Neural progenitor cell (in vitro differentiated cells): ENCODE measurements around the gene RBKS. TPM values are rescaled to one million over a fixed set of nuclear protein-coding genes. Genes with fewer than 3 reads are reported as not detected.

ENCODE experiments used
- DNase-seq: peaks from one replicate; pipeline ENCODE4 v3.0.0-alpha.2; 2016; ENCODE audit warnings: low spot score
- H2AFZ ChIP-seq: fragments of 200-600 bp; sonication (generic); replicated peaks from 2 replicates; pipeline ENCODE4 v1.6.1; 2016; ENCODE audit warnings: antibody characterized with exemption
- H3F3A ChIP-seq: fragments of 200-600 bp; sonication (generic); 2 replicates; pipeline ENCODE4 v1.6.1; 2016; ENCODE audit warnings: antibody characterized with exemption, low read depth
- H3K27ac ChIP-seq: fragments of 200-600 bp; sonication (generic); 2 replicates; pipeline ENCODE4 v1.5.1; 2016; ENCODE audit warnings: mild to moderate bottlenecking
- H3K27me3 ChIP-seq: fragments of 200-600 bp; sonication (generic); 2 replicates; pipeline ENCODE4 v1.6.1; 2016; ENCODE audit warnings: mild to moderate bottlenecking, moderate library complexity
- H3K36me3 ChIP-seq: fragments of 200-600 bp; sonication (generic); 2 replicates; pipeline ENCODE4 v1.5.1; 2016
- H3K4me1 ChIP-seq: fragments of 200-600 bp; sonication (generic); 2 replicates; pipeline ENCODE4 v1.6.1; 2016; ENCODE audit warnings: mixed run types
- H3K4me2 ChIP-seq: fragments of 200-600 bp; sonication (generic); 2 replicates; pipeline ENCODE4 v1.6.1; 2016
- H3K4me3 ChIP-seq: fragments of 200-600 bp; sonication (generic); 2 replicates; pipeline ENCODE4 v1.5.1; 2016
- H3K79me2 ChIP-seq: fragments of 200-600 bp; sonication (generic); 2 replicates; pipeline ENCODE4 v1.6.1; 2016; ENCODE audit warnings: low read depth
- H3K9ac ChIP-seq: fragments of 200-600 bp; sonication (generic); 2 replicates; pipeline ENCODE4 v1.6.1; 2016
- H3K9me3 ChIP-seq: fragments of 200-600 bp; sonication (generic); 2 replicates; pipeline ENCODE4 v1.5.1; 2016; ENCODE audit warnings: low read depth
- H4K20me1 ChIP-seq: fragments of 200-600 bp; sonication (generic); 2 replicates; pipeline ENCODE4 v1.6.1; 2016; ENCODE audit warnings: low read depth
- H3K27ac Mint-ChIP-seq: 3 replicates; pipeline ENCODE4 v1.8.0; 2021; ENCODE audit warnings: mixed read lengths
- H3K27me3 Mint-ChIP-seq: 2 replicates; pipeline ENCODE4 v1.8.0; 2022; ENCODE audit warnings: low read depth, mild to moderate bottlenecking, inconsistent platforms, moderate library complexity, mixed read lengths; ENCODE audit not compliant: insufficient read depth
- H3K36me3 Mint-ChIP-seq: 3 replicates; pipeline ENCODE4 v1.8.0; 2021; ENCODE audit warnings: mixed read lengths
- H3K4me1 Mint-ChIP-seq: 3 replicates; pipeline ENCODE4 v1.8.0; 2021; ENCODE audit warnings: mixed read lengths
- H3K4me3 Mint-ChIP-seq: 3 replicates; pipeline ENCODE4 v1.8.0; 2021; ENCODE audit warnings: mild to moderate bottlenecking, moderate library complexity, mixed read lengths
- H3K9me3 Mint-ChIP-seq: 3 replicates; pipeline ENCODE4 v1.8.0; 2020; ENCODE audit warnings: mixed read lengths
- EZH2 ChIP-seq: fragments of 200-600 bp; sonication (generic); IDR thresholded peaks from 2 replicates; pipeline ENCODE4 v1.6.1; 2017; ENCODE audit warnings: antibody characterized with exemption, mild to moderate bottlenecking, moderate library complexity
- EZH2phosphoT487 ChIP-seq: fragments of 200-600 bp; sonication (generic); IDR thresholded peaks from 2 replicates; pipeline ENCODE4 v1.6.1; 2017; ENCODE audit warnings: antibody characterized with exemption
- total RNA-seq: library from RNA; depleted of rRNA; stranded (reverse); fragments of >200 nt; gene quantifications from 2 replicates; pipeline ENCODE4 v1.2.3, GENCODE V29; 2015; ENCODE audit warnings: low replicate concordance
- TF ChIP-seq, protein P1 (sequence below): fragments of 200-600 bp; sonication (generic); IDR thresholded peaks from 2 replicates; pipeline ENCODE4 v1.5.1; 2017; ENCODE audit warnings: antibody characterized with exemption, mild to moderate bottlenecking

The RBKS gene
- total RNA-seq, 1 donor from 2014 or later: 8.5 TPM

DNA sequence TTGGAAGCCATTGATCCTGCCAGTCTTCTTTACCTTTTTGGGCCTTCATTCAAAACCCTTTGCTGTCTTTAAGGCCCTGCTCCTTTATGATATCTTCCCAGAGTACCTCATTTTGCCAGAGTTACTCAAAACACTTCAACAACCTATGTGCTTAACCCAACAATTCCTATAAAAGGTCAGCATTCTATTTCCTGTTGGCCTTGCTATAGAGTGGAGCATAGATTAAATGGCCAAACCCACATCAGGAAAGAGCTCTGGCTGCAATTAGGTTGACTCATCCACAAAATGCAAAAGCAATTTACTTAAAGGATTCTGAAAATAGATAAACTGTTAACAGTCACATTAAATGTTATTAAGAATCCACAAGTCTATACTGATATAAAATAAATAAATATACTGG is 97.4 kb downstream of the RBKS start:
- Mint-ChIP-seq H3K27me3 (peaks cover 2% of the 10 kb centered on the region), H3K36me3 (peaks cover 2% of the 10 kb centered on the region), H3K4me3 (no peak overlapping the region), H3K4me1 (peaks cover 16% of the 10 kb centered on the region), H3K9me3 (no peaks in the 10 kb centered on the region), H3K27ac (no peak overlapping the region)
- Histone ChIP-seq H3K9ac (no peak overlapping the region), H3K27ac (no peak overlapping the region), H3K27me3 (no peaks in the 10 kb centered on the region), H3K4me3 (no peak overlapping the region), H3K79me2 (no peaks in the 10 kb centered on the region), H4K20me1 (no peaks in the 10 kb centered on the region), H2AFZ (no peak overlapping the region), H3K36me3 (no peaks in the 10 kb centered on the region), H3K4me2 (no peak overlapping the region), H3K9me3 (no peaks in the 10 kb centered on the region), H3F3A (no peaks in the 10 kb centered on the region), H3K4me1 (peaks cover 7% of the 10 kb centered on the region)
- no peak for DNase-seq
- TF ChIP-seq, protein P1, sequence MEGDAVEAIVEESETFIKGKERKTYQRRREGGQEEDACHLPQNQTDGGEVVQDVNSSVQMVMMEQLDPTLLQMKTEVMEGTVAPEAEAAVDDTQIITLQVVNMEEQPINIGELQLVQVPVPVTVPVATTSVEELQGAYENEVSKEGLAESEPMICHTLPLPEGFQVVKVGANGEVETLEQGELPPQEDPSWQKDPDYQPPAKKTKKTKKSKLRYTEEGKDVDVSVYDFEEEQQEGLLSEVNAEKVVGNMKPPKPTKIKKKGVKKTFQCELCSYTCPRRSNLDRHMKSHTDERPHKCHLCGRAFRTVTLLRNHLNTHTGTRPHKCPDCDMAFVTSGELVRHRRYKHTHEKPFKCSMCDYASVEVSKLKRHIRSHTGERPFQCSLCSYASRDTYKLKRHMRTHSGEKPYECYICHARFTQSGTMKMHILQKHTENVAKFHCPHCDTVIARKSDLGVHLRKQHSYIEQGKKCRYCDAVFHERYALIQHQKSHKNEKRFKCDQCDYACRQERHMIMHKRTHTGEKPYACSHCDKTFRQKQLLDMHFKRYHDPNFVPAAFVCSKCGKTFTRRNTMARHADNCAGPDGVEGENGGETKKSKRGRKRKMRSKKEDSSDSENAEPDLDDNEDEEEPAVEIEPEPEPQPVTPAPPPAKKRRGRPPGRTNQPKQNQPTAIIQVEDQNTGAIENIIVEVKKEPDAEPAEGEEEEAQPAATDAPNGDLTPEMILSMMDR: no peak

DNA sequence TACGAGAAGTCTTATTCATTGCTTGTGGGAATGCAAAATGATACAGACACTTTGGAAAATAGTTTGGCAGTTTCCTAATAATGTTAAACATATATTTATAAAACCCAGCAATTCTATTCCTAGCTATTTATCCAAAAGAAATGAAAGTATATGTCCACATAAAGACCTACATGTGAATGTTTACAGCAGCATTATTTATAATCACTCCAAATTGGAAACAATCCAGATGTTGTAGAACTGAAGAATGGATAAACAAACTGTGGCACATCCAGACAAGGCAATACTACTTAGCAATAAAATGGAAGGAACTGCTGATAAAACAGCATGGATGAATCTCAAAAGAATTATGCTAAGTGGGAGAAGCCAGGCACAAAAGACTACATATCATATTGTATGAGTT is 99.4 kb downstream of the RBKS start:
- no peaks in the 10 kb centered on the region for H3K79me2 ChIP-seq
- no peaks in the 10 kb centered on the region for H3F3A ChIP-seq
- H3K9me3 ChIP-seq: no peaks in the 10 kb centered on the region
- H3K27ac ChIP-seq: no peak overlapping the region
- H4K20me1 ChIP-seq: no peaks in the 10 kb centered on the region
- H3K27me3 Mint-ChIP-seq: no peaks in the 10 kb centered on the region
- no peaks in the 10 kb centered on the region for H3K27me3 ChIP-seq
- H3K36me3 Mint-ChIP-seq: peaks cover 2% of the 10 kb centered on the region
- H3K4me1 Mint-ChIP-seq: peaks cover 10% of the 10 kb centered on the region
- H2AFZ ChIP-seq: no peak overlapping the region
- no peak for DNase-seq
- H3K36me3 ChIP-seq: no peaks in the 10 kb centered on the region
- no peak overlapping the region for H3K9ac ChIP-seq
- no peaks in the 10 kb centered on the region for H3K9me3 Mint-ChIP-seq
- no peak overlapping the region for H3K27ac Mint-ChIP-seq
- TF ChIP-seq EZH2phosphoT487: no peak
- no peak for TF ChIP-seq EZH2
- TF ChIP-seq, protein P1: no peak
- H3K4me2 ChIP-seq: no peak overlapping the region
- H3K4me3 ChIP-seq: no peak overlapping the region
- H3K4me1 ChIP-seq: peaks cover 5% of the 10 kb centered on the region
- no peak overlapping the region for H3K4me3 Mint-ChIP-seq

DNA sequence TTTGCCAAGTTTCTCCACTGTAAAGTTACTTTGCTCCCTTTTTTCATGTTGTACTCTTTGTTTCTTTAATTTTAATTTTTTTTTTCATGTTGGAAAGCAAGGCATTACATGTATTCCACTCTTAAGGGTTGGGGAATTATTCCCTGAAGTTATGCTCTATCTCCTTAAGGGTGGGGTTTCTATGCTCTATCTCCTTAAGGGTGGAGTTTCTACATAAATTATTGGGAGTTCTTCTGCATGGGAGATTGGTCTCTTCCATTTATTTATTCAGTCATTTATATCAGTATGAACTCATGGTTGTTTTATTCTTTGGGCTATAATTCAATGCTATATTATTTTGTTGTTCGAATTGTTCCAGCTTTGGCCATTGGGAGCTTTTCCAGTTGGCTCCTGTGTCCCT is 107.5 kb downstream of the RBKS start:
- Histone ChIP-seq H3K4me3 (no peak overlapping the region), H3K4me2 (no peak overlapping the region), H3K36me3 (no peaks in the 10 kb centered on the region), H3K4me1 (no peaks in the 10 kb centered on the region), H3K9me3 (no peaks in the 10 kb centered on the region), H3K27ac (no peak overlapping the region), H3K9ac (no peak overlapping the region), H3K79me2 (peaks cover 15% of the 10 kb centered on the region), H2AFZ (no peak overlapping the region), H4K20me1 (no peaks in the 10 kb centered on the region), H3F3A (peaks cover 9% of the 10 kb centered on the region), H3K27me3 (no peaks in the 10 kb centered on the region)
- no peak overlapping the region for H3K4me3 Mint-ChIP-seq
- no peaks in the 10 kb centered on the region for H3K4me1 Mint-ChIP-seq
- no peak for TF ChIP-seq EZH2phosphoT487
- TF ChIP-seq EZH2: no peak
- TF ChIP-seq, protein P1: no peak
- no peak for DNase-seq
- no peaks in the 10 kb centered on the region for H3K27me3 Mint-ChIP-seq
- no peaks in the 10 kb centered on the region for H3K9me3 Mint-ChIP-seq
- peaks cover 8% of the 10 kb centered on the region for H3K36me3 Mint-ChIP-seq
- no peak overlapping the region for H3K27ac Mint-ChIP-seq

DNA sequence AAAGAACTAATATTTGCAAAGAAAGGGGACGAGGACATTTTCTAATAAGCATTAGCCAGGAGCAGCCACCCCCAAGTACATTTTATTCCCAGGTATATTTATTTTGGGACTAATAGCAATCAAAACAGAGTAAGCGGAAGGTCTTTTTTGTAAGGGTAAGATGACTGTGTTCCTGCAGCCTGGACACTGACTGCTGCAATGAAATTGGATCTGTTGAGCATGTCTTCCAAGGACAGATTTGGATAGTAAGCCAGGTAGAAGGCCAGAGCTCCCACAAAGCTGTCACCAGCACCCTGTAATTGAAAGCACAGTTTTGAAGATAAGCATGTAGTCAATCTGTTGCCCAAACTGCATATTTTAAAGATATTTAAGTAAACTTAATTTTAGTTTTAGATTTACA is 108.7 kb downstream of the RBKS start:
- Mint-ChIP-seq H3K9me3 (no peaks in the 10 kb centered on the region), H3K27ac (no peak overlapping the region), H3K4me1 (no peaks in the 10 kb centered on the region), H3K27me3 (no peaks in the 10 kb centered on the region), H3K36me3 (peaks cover 8% of the 10 kb centered on the region), H3K4me3 (no peak overlapping the region)
- no peak overlapping the region for H3K9ac ChIP-seq
- H3K79me2 ChIP-seq: peaks cover 27% of the 10 kb centered on the region
- no peaks in the 10 kb centered on the region for H4K20me1 ChIP-seq
- no peaks in the 10 kb centered on the region for H3K4me1 ChIP-seq
- H3K9me3 ChIP-seq: no peaks in the 10 kb centered on the region
- H3K27ac ChIP-seq: no peak overlapping the region
- no peak overlapping the region for H3K4me2 ChIP-seq
- no peak overlapping the region for H3K4me3 ChIP-seq
- H3K36me3 ChIP-seq: no peaks in the 10 kb centered on the region
- TF ChIP-seq, protein P1: no peak
- TF ChIP-seq EZH2phosphoT487 (no peak), EZH2 (no peak)
- no peak for DNase-seq
- H2AFZ ChIP-seq: no peak overlapping the region
- peaks cover 9% of the 10 kb centered on the region for H3F3A ChIP-seq
- H3K27me3 ChIP-seq: no peaks in the 10 kb centered on the region
